K562 (cell line): ENCODE results near the gene MYH9. TPM values are rescaled to one million over a fixed set of nuclear protein-coding genes. Genes with fewer than 3 reads are reported as not detected.

Experiments
- ARHGAP35 ChIP-seq: fragments of 450-650 bp; IDR thresholded peaks from 2 replicates; pipeline ENCODE4 v1.6.1; 2018; ENCODE audit not compliant: partially characterized antibody
- BACH1 ChIP-seq: fragments of 200-800 bp; sonication (Bioruptor generic); IDR thresholded peaks from 2 replicates; pipeline ENCODE4 v1.6.1; 2016; ENCODE audit warnings: missing genetic modification characterization, missing compliant biosample characterization
- CEBPG ChIP-seq, 3 experiments: fragments of 200-800 bp in 1 of 3; sonication (Bioruptor generic) in 1 of 3; sonication (generic) in 1 of 3; formaldehyde crosslinking in 1 of 3; IDR thresholded peaks in 2 of 3; conservative IDR thresholded peaks in 1 of 3; 2 replicates each; pipeline versions ENCODE4 v1.6.1 to v1.8.0; 2016 to 2022; ENCODE audit warnings: missing compliant biosample characterization in 2 of 3, missing genetic modification characterization in 2 of 3, mild to moderate bottlenecking in 1 of 3, missing genetic modification reagents in 1 of 3
- CUX1 ChIP-seq: fragments of 200-800 bp; sonication (Bioruptor generic); IDR thresholded peaks from 2 replicates; pipeline ENCODE4 v1.6.1; 2016; ENCODE audit warnings: missing genetic modification characterization, missing compliant biosample characterization
- GTF2B ChIP-seq: IDR thresholded peaks from 2 replicates; pipeline ENCODE4 v1.6.1; 2011; ENCODE audit not compliant: insufficient read length; ENCODE audit errors: extremely low read depth
- HNRNPH1 ChIP-seq: fragments of 200-400 bp; formaldehyde crosslinking; optimal IDR thresholded peaks from 2 replicates; pipeline ENCODE3; 2017; ENCODE audit warnings: low read depth, mild to moderate bottlenecking, low read length, moderate library complexity
- ID3 ChIP-seq, 2 experiments: fragments of 250-450 bp in 1 of 2; fragments of 450-650 bp in 1 of 2; sonication (Bioruptor Pico) in 1 of 2; IDR thresholded peaks; 2 replicates each; pipeline versions ENCODE4 v1.6.1 to v1.8.0; 2016 to 2021; ENCODE audit warnings: mild to moderate bottlenecking in 2 of 2, moderate library complexity in 2 of 2, missing compliant biosample characterization in 1 of 2, missing genetic modification characterization in 1 of 2
- KHSRP ChIP-seq: fragments of 450-650 bp; IDR thresholded peaks from 2 replicates; pipeline ENCODE4 v1.6.1; 2017
- MAZ ChIP-seq, 2 experiments: fragments of 450-650 bp in 1 of 2; sonication (generic) in 1 of 2; formaldehyde crosslinking; IDR thresholded peaks in 1 of 2; conservative IDR thresholded peaks in 1 of 2; 2 replicates each; pipeline versions ENCODE4 v1.4.0 to v1.5.0; 2020; ENCODE audit warnings: mild to moderate bottlenecking in 1 of 2, missing genetic modification reagents in 1 of 2
- NCOR1 ChIP-seq: fragments of 450-650 bp; IDR thresholded peaks from 2 replicates; pipeline ENCODE4 v1.6.1; 2016; ENCODE audit warnings: mild to moderate bottlenecking, moderate library complexity
- NONO ChIP-seq, 2 experiments: fragments of 200-400 bp in 1 of 2; fragments of 450-650 bp in 1 of 2; formaldehyde crosslinking in 1 of 2; IDR thresholded peaks; 2 replicates each; pipeline ENCODE4 v1.6.1; 2017; ENCODE audit warnings: low read depth in 2 of 2, mild to moderate bottlenecking in 2 of 2, moderate library complexity in 2 of 2, low read length in 1 of 2
- NR2C1 ChIP-seq, 2 experiments: fragments of 450-650 bp; IDR thresholded peaks; 2 replicates each; pipeline ENCODE4 v1.6.1; 2017; ENCODE audit warnings: mild to moderate bottlenecking in 2 of 2, antibody characterized with exemption in 1 of 2, inconsistent platforms in 1 of 2, missing compliant biosample characterization in 1 of 2, missing genetic modification characterization in 1 of 2
- RBM22 ChIP-seq: fragments of 200-400 bp; formaldehyde crosslinking; IDR thresholded peaks from 2 replicates; pipeline ENCODE4 v1.6.1; 2018; ENCODE audit warnings: low read length, low read depth; ENCODE audit not compliant: poor library complexity, severe bottlenecking
- SMAD2 ChIP-seq: fragments of 150-350 bp; IDR thresholded peaks from 2 replicates; pipeline ENCODE4 v1.6.1; 2014; ENCODE audit warnings: low read depth, mild to moderate bottlenecking, low read length
- ZBTB11 ChIP-seq, 3 experiments: fragments of 200-800 bp in 1 of 3; fragments of 250-450 bp in 1 of 3; fragments of 450-650 bp in 1 of 3; sonication (Bioruptor Pico) in 1 of 3; sonication (Bioruptor generic) in 1 of 3; formaldehyde crosslinking in 1 of 3; IDR thresholded peaks; 2 replicates each; pipeline versions ENCODE4 v1.6.1 to v1.8.0; 2016 to 2022; ENCODE audit warnings: mild to moderate bottlenecking in 2 of 3, missing genetic modification characterization in 2 of 3, missing compliant biosample characterization in 1 of 3, moderate library complexity in 1 of 3
- polyA plus RNA-seq, 8 experiments: library from polyadenylated mRNA; depleted of rRNA in 4 of 8; stranded (reverse) in 5 of 8; unstranded in 3 of 8; fragments of >200 nt; fragmentation: Nextera tagmentation in 2 of 8; fragmentation: Illumina TruSeq in 1 of 8; extraction: Ambion mirVana in 2 of 8; extraction: Trizol in 1 of 8; gene quantifications; 2 replicates each; pipeline versions ENCODE4 v1.2.1 to v1.2.3, GENCODE V29; 2011 to 2014; ENCODE audit warnings: inconsistent platforms in 1 of 8, missing spikeins in 1 of 8
- total RNA-seq, 7 experiments: library from RNA; depleted of rRNA in 6 of 7; stranded (reverse); fragments of >200 nt in 6 of 7; fragmentation: Illumina TruSeq in 2 of 7; extraction: Trizol in 2 of 7; gene quantifications; 2 replicates each; pipeline versions ENCODE4 v1.2.1 to v1.2.3, GENCODE V29; 2011 to 2021; ENCODE audit warnings: low replicate concordance in 1 of 7

The MYH9 gene
- total and polyA plus RNA-seq, 9 of the 15 experiments (the other 6 are each of a cell fraction or from before 2014, with no cell fraction given), result 0.71 to 111 (median 24.6) TPM

- TF ChIP-seq CUX1 (CRISPR knock-in tag), result peak; percentile 59; the same call in 1 of the 2 replicates
- TF ChIP-seq GTF2B, result no peak
- peak; percentile 64 for TF ChIP-seq CEBPG (CRISPR knock-in tag; IDR thresholded peaks at IDR 0.05)
- 0 out of 4 replicates have a peak, but pooled peaks of 1 of the 2 experiments have one; percentile 11 for TF ChIP-seq CEBPG (tag; conservative IDR thresholded peaks at IDR 0.05 in 1 of 2, IDR thresholded peaks at IDR 0.05 in 1 of 2)
- no peak for TF ChIP-seq NONO (IDR thresholded peaks at IDR 0.05; ENCODE audit: low read depth in 2 of 2, low read length in 1 of 2)
- no peak for TF ChIP-seq KHSRP
- peak; percentile 84 for TF ChIP-seq BACH1 (tag)
- TF ChIP-seq MAZ (CRISPR knock-in tag; conservative IDR thresholded peaks at IDR 0.05 in 1 of 2, IDR thresholded peaks at IDR 0.05 in 1 of 2), result peak in 1 of 2 experiments; percentile 48; a peak in 2 of 4 replicates
- TF ChIP-seq NR2C1 (IDR thresholded peaks at IDR 0.05), result no peak
- no peak for TF ChIP-seq NR2C1 (tag; IDR thresholded peaks at IDR 0.05)
- TF ChIP-seq NCOR1, result no peak
- TF ChIP-seq ARHGAP35, result no peak
- TF ChIP-seq RBM22, result no peak
- TF ChIP-seq ID3 (CRISPR knock-in tag; IDR thresholded peaks at IDR 0.05), result no peak
- TF ChIP-seq ID3 (tag; IDR thresholded peaks at IDR 0.05), result peak; percentile 91; the same call in 1 of the 2 replicates
- no peak for TF ChIP-seq HNRNPH1
- no peak for TF ChIP-seq SMAD2
- TF ChIP-seq ZBTB11 (CRISPR knock-in tag; IDR thresholded peaks at IDR 0.05), result peak in 1 of 3 experiments; percentile 83; a peak in 2 of 6 replicates
These were observed 56.4 kb downstream of the MYH9 start (continued) for GRCh38 chr22:36331306-36331911.
